Dermis microvascular lymphatic vessel endothelial cell (primary cell): ENCODE results near the gene DNASE1L1. TPM values are rescaled to one million over a fixed set of nuclear protein-coding genes. Genes with fewer than 3 reads are reported as not detected.

Experiments
- DNase-seq, 2 donors: peaks; one replicate each; pipeline versions ENCODE4 v3.0.0 to v3.0.0-alpha.2; 2010; ENCODE audit warnings: low read depth in 2 of 2
- total RNA-seq: library from RNA; depleted of rRNA; stranded (reverse); fragments of >200 nt; gene quantifications from 2 replicates; pipeline ENCODE4 v1.2.1, GENCODE V29; 2014

DNASE1L1 gene
- total RNA-seq, 1 donor from 2014 or later, result 105 TPM

GRCh38 chrX:154436374-154436982 is 27.4 kb upstream of the DNASE1L1 start:
- DNase-seq, result peak in 1 of 2 donors; percentile 41

GRCh38 chrX:154435171-154435733 is 26.2 kb upstream of the DNASE1L1 start:
- DNase-seq, result no peak

GRCh38 chrX:154434394-154435168 is 25.5 kb upstream of the DNASE1L1 start:
- DNase-seq, result no peak

- DNase-seq, result no peak
Observed at GRCh38 chrX:154433605-154434004, 24.6 kb upstream of the DNASE1L1 start.

- DNase-seq, result no peak
Observed at GRCh38 chrX:154432210-154432609, 23.2 kb upstream of the DNASE1L1 start.

DNA sequence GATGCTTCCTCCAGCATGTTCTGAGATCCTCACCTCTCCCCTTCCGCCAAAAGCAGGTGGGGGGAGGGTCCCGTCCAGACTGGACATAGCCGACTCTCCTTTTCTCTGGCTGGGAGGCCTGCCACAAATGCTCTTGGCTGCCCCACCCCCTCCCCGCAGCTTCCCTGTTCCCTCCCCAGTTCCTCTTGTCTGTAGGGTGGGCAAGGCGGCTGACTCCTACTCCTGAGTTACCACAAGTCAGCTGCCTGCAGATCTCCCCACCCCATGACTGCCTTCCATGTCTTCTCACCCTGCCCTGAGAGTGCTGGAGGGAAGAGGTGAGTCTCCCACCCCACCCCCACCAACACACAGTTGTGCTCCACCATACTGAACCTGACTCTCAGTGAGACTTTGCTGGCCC is 22.3 kb upstream of the DNASE1L1 start:
- no peak for DNase-seq

DNA sequence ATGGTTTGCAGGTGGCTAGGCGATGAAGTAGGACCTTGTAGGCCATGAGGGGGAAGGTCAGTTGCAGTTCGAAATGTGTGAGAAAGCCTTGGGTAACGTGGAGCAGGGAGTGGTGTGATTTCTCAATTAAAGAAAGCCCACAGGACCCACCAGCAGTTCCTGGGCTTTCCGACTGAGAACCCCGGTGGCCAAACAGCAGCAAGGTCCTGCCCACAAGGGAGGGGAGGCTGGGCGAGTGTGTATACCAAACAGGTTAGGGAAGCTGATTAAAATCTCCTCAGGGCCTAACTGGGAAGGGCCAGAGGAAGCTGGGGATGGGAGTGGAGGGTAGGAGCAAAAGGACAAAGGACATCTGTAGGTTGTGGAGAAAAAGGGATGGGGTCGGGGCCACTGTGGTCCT is 21.9 kb upstream of the DNASE1L1 start:
- DNase-seq, result no peak

DNA sequence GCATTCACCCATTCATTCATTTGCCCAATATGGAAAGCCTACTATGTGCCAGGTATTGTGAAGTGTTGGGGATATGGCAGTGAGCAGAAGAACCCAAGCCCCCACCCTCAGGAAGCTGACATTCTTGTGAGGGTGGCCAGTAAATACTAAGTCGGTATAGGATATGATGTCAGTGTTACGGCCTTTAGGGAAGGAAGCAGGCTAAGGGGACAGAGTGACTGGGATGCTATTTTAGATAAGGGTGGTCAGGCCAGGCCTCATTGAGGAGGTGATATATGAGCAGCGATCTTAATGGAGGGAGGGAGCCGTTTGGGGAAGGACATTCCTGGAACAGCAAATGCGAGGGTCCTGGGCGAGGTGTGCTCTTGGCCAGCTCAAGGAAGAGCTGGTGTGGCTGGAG is 21.4 kb upstream of the DNASE1L1 start:
- DNase-seq, result no peak

- no peak for DNase-seq
Observed at GRCh38 chrX:154429711-154430110, 20.7 kb upstream of the DNASE1L1 start.

- DNase-seq, result peak; percentile 85 to 96
Observed at GRCh38 chrX:154428176-154429171, 19.4 kb upstream of the DNASE1L1 start, which contains the start of gene ATP6AP1. ATP6AP1 (plus strand) TSS chrX:154428677; CDS start chrX:154428693, 16 bp downstream.

DNA sequence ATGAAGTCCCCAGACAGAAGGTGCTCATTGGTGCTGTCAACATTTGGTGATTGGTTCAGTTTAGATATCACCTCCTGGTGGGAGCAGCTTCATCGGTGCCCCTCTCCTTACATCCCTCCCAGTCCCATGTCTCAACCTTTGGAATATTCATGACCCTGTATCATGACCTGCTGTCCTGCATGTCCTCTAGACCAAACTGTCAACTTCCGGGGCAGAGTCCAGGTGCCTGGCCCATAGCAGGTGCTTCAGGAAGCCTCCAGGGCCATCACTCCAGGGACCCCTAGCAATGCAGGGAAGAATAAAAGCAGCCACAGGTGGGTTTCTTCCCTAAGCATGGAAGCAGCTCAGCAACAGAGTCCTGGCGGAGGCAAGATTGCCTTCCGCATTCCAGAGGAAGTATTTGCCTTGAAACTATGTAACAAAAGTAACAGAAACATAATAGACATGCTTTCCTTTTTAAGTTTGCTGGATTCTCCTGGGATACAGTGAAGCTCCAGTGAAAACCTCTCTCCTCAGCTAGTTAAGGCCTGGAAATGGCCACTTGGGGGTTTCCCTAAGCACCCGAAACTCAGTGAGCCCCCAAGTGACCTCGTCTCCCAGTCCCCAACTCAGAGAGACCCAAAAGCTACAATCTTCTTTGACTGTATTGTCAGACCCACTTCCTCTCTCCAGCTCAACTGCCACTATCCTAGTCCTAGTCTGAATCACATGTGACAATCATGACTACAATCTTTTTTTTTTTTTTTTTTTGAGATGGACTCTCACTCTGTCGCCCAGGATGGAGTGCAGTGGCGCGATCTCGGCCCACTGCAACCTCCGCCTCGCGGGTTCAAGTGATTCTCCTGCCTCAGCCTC is 18.1 kb upstream of the DNASE1L1 start:
- no peak for DNase-seq

DNA sequence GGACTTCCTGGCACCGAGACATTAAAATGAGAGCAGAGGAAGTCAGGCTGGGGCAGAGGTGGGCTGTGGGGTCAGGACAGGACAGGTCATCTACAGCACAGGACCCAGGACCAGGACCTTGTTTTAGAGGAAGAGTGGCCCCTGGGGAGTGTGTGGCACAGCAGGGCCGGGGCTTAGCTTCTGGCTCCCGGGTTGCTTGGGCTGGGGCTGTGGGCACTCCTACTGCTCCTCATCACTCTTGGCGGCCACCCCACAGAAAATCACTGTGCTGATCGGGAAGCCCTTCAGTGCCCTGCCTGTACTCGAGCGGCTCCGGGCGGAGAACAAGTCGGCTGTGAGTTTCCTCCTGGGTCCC is 11.3 kb upstream of the DNASE1L1 start:
- no peak for DNase-seq

GRCh38 chrX:154419688-154420401 is 10.8 kb upstream of the DNASE1L1 start:
- peak; percentile 66 to 73 for DNase-seq

GRCh38 chrX:154419189-154419588 is 10.1 kb upstream of the DNASE1L1 start:
- no peak for DNase-seq

DNA sequence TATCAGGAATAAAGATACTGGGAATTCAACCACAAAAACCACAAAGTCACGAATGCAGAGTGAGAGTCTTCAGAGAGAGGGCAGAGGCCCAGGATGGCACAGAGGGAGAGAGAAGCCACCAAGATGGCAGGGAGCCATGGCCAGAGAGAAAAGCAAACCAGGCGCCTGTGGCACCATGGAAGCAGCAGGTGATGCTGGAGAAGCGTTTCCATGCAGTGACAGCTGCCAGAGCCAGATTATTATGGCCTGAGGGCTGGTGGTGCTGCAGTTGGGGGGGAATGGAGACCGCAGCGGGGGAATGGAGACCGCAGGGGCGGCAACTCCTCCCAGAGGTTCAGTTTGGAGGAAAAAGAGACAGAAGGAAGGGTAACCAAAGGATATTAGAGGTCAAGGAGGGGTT is 8.1 kb upstream of the DNASE1L1 start:
- no peak for DNase-seq

- DNase-seq, result no peak
Observed at GRCh38 chrX:154413142-154413541, 4.1 kb upstream of the DNASE1L1 start.

- no peak for DNase-seq
Observed at GRCh38 chrX:154412468-154412867, 3.4 kb upstream of the DNASE1L1 start.

DNA sequence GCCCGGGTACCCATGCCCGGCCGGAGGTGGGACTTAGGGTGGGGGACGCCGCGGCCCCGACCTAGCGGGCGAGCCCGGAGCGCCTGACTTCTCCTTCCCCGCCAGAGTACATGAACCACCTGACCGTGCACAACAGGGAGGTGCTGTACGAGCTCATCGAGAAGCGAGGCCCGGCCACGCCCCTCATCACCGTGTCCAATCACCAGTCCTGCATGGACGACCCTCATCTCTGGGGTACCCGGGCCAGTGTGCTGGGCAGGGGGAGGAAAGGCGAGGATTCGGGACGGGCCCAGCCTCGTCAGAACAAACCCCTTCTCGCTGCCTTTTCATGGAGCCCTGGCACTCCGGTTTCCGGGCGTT is 2.9 kb upstream of the DNASE1L1 start:
- DNase-seq, result peak in 1 of 2 donors; percentile 71

- DNase-seq, result no peak
Observed at GRCh38 chrX:154408659-154409221, 314 bp downstream of the DNASE1L1 start.
